GM19397 (cell line): ENCODE results near the gene DDTL.
"Not testable (repeated sequence)": the region's sequence is repeated elsewhere in the genome, so short reads cannot be mapped to it uniquely, and the experiment has no call there.

Experiments used
- ATAC-seq: cut with Tn5 transposase; IDR thresholded peaks from one replicate; pipeline ENCODE4 v1.9.1; 2021; ENCODE audit warnings: mild to moderate bottlenecking, moderate library complexity; ENCODE audit not compliant: unreplicated experiment

Gene DDTL

DNA sequence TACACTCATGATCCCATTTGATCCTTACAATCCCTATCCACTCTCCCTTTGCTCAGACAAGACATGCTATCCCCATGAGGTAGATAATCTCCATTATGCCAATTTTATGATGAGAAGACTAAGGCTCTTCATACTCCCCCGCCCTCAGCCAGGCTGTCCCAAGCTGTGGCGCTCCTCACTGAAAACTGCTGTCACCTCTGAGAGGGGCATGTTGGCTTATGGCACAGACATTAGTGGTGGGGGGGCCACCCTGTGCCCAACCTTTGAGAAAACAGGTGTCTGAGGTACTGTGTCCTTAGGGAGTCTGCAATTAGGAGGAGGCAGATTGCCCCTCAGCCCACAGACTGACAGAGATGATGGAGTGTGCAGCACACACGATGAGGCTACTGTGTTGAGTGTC is 2.4 kb downstream of the DDTL start:
- ATAC-seq, result no peak

- ATAC-seq, result no peak
Observed at GRCh38 chr22:23970201-23970641, 3.5 kb downstream of the DDTL start.

DNA sequence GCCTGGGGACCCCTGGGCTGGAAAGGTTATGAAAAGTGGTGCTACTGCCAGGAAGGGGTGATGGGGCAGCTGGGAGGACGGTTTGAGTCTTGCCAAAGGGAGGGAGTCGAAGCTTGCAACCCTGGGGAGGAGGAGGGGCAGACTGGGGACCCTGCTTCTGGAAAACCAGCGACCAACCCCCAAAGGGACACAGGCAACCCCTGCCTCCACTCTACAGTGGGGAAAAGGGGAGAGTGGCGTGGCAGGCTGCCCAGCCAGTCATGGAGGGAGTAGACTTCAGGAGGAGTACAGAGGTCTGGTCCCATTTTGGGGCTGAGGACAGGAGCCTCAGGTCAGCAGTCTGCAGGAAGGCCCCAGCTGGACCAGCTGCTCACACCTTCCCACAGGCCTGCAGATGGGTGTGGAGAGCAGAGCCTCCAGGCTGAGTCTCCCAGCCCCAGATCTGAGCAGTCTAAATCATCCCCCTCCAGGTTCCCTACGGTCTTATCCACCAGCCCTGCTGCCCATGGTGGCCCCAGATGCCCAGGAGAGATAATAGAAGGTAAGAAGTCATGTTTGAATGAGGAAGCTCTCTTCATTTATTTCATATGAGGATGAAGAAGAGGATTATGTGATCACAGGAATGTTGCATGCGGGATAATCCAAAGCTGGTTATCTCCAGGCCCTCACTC is 4.3 kb downstream of the DDTL start:
- ATAC-seq, result no peak

DNA sequence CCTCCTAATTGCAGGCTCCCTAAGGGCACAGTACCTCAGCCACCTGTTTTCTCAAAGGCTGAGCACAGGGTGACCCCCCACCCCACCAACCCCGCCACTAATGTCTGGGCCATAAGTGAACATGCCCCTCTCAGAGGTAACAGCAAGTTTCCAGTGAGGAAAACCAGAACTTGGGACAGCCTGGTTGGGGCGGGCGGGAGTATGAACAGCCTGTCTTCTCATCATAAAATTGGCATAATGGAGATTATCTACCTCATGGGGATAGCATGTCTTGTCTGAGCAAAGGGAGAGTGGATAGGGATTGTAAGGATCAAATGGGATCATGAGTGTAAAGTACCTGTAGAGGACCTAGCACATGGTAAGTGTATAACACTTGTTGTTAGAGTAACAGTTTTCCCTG is 5.2 kb downstream of the DDTL start:
- not testable (repeated sequence) for ATAC-seq

DNA sequence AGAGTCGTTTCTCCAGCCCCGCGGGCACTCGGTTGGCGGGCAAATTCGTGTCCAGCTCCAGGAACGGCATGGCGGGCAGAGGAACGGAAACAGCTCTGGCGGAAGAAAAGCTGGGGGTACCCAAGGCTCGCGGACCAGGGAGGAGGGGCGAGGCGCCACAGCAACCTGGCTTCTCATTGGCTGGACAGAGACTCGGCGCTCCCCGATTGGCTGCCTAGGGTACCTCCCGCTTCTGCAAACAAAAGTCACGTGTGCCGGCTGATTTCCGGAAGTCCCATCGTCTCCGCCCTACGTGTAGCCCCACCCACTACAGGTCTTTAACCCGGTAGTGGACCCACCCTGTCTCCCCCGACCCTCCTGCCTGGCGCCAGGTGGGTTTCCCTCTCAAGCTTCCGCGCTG is 7.7 kb downstream of the DDTL start, which contains the start of gene DDT:
TSS of gene DDT (minus strand) at position 97 of the 400 bp plus-strand sequence. CDS start at position 70, 27 bp downstream.
- peak; percentile 83 for ATAC-seq

- ATAC-seq, result peak; percentile 29
Observed at GRCh38 chr22:23974836-23975352, 8.2 kb downstream of the DDTL start.

GRCh38 chr22:23977304-23977703 is 10.6 kb downstream of the DDTL start:
- ATAC-seq, result not testable (repeated sequence)

DNA sequence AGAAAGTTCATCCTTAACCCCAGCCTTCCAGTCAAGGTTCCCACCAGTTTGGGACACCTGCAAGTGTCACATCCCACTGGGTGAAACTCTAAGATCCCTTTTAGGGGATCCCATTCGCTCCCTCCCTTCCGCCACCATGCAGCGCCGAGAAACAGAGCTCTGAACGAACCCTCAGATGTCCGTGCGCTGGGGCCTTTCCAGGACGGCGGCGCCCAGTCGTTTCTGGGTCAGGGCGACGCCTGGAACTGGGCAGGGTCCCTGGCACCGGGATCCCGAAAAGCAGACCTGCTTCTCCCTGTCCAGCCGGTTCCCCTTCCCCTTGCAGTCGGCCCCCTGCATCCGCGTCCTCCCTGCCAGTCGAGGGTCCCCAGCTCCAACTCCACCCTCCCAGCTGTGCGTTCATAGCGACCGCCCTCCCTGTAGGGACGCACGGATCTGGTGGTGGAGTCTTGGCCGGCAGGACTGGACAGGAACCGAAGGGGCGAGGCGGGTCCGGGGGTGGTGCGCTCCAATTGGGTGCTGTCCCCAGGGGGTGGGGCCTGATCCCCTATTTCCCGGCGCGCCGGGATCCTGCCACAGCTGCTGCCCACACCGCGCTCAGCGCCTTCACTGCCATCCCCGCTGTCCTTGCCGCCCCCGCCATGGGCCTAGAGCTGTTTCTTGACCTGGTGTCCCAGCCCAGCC is 13.0 kb downstream of the DDTL start, which contains the start of gene GSTT2:
TSS of gene GSTT2 (plus strand) at position 578 of the 684 bp plus-strand sequence.
- not testable (repeated sequence) for ATAC-seq

DNA sequence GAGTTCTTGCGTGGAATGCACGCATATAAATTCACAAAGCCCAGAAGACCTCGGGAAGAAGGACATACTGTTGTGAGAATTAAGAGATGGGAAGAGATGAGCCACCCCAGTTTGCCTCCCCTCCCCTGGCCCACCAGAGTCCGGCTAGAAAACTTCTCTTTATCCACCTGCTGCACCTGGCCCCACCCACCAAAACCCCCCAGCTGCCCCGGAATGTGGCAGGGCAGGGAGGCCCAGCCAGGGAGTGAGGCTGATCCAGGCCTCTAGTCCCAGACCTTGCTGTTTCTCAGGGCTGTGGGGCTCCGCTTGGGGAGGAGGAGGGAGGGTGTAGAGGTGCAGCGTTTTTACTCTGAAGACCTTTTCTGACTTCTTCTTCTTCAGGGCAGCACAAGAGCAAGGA is 13.9 kb downstream of the DDTL start:
- ATAC-seq, result not testable (repeated sequence)

DNA sequence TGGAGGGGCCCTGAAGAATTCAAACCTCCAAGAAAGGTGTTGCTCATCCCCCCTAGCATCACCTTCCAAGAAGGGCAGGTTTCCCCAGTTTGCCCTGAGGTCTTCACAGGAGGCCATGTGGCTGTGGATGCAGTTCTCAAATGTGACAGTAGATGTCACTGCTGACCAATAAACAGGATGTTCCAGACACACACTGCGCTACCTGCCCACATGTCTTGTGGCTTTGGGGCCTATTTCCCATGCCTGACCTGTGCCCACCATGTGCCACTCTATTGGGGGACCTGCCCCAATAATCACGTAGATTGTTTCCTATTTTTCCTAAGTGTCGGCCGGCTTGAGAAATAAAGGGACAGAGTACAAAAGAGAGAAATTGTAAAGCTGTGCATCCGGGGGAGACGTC is 17.7 kb downstream of the DDTL start:
- ATAC-seq, result no peak

DNA sequence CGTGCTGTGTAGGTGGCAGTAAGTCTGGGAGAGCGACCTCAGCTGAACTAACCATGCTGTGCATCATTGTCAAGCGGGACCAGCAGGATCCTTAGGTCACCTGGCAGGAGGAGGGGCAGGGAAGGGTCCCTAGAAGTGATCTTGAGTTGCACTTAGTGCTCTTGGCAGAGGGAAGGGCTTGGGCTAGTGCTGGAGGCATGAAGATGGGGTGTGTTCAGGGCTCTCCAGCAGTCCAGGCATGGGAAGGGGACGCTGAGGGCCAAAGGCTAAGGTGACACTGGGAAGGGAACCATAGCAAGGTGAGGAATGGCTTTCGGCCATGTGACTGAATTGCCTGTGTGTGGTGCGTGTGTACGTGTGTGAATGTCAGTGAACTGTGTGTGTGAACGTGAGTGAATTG is 19.4 kb downstream of the DDTL start:
- ATAC-seq, result not testable (repeated sequence)

DNA sequence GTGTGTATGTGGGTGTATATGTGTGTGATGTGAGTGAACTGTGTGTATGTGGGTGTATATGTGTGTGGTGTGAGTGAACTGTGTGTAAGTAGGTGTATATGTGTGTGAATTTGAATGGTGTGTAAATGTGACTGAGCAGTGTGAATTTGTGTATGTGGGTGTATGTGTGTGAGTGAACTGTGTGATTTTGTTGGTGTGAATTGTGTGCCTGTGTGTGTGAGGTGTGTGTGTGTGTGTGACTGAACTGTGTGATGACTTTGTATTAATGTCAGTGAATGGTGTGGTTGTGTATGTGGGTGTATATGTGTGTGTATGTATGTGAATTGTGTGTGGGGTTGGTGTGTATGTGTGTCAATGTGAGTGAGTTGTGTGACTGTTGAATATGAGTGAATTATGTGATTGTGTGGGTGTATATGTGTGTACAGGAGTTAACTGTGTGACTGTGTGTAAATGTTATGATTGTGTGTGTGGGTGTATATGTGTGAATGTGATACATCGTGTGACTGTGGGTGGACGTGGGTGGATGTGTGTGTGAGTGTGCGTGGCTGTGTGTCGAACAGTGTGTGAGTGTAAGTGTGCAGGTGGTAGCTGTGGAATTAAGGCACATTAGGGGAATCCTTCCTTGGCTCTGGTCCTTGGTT is 20.0 kb downstream of the DDTL start:
- not testable (repeated sequence) for ATAC-seq

DNA sequence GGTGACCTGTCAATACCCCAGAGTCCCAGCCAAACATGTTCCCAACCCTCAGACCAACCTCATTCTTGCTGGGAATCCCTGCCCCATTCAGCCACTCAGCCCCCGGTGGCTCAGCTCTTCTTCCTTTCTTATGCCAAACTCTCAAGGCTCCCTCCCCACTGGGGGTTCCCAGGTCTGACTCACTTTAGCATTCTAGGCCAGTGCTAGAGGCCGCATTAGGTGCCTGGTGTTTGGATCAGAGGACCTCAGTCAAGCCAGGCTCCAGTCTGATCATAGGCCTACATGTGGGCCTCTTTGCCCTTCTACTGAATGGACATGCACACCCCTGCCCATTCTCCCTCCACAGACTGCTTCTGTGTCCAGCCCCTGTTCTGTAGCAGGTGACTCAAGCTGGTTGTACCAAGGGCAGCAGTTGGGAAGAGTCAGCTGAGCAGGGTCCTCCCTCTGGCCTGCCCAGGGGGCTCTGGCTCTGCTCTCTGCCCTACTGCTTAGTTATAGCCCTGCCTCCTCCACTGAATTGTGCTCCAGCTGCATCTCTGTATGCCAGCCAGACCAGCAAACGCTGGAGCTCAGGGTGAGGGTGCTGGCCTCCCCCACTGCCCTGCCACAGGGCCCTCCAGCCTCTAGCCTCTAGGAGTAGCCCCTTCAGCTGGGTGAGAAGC is 23.0 kb downstream of the DDTL start:
- not testable (repeated sequence) for ATAC-seq

DNA sequence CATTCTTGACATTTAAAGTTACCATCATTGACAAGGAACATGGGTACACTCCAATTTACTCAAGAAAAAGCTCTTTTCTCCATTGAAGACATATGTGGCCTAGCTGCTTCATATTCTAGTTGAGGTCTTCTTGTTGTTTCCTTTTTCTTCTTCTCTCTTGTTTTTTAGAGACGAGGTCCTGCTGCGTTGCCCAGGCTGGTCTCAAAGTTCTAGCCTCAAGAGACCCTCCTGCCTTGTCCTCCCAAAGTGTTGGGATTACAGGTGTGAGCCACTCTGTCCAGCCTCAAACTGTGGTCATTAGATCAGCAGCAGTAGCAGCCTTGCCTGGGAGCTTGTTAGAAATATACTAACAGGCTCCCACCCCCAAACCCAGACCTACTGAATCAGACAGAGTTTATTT is 26.4 kb downstream of the DDTL start:
- not testable (repeated sequence) for ATAC-seq

- ATAC-seq, result not testable (repeated sequence)
Observed at GRCh38 chr22:23993581-23994177, 27.0 kb downstream of the DDTL start.

- ATAC-seq, result no peak
Observed at GRCh38 chr22:23997092-23997491, 30.4 kb downstream of the DDTL start.

DNA sequence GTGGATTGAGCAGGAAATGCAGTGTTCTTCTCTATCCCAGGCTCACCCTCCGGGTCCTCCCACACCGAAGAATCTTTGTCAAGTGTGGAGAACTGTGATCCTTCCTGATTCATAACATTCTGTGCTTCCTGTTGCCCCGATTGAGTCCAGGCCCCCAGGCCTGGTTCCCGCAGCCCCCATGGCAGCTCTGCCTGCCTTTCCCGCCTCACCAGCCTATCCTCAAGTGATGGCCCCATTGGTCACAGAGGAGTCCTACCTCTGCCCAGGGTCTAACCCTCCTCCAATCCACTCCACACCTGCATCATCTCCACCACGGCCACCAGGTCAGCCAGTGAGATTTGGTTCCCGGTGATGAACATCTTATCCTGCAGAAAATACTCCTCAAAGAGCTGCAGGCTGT is 33.1 kb downstream of the DDTL start:
- ATAC-seq, result not testable (repeated sequence)

GRCh38 chr22:24001314-24001713 is 34.6 kb downstream of the DDTL start:
- no peak for ATAC-seq

DNA sequence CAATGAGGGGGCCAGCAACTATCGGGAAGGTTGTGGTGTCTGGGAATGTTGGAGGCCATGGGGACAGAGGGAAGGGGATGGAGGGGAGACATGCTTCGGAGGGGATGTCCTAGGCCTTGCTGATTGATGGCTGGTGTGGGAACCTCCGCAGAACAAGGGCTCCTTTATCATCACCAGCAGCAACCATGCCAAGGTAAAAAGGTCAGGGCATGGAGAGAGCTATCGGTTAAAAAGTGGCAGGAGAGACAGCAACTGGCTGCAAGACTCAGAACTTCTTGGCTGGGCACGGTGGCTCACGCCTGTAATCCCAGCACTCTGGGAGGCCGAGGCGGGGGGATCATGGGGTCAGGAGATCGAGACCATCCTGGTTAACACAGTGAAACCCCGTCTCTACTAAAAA is 35.6 kb downstream of the DDTL start:
- ATAC-seq, result no peak

GRCh38 chr22:24002851-24003250 is 36.2 kb downstream of the DDTL start:
- ATAC-seq, result no peak

DNA sequence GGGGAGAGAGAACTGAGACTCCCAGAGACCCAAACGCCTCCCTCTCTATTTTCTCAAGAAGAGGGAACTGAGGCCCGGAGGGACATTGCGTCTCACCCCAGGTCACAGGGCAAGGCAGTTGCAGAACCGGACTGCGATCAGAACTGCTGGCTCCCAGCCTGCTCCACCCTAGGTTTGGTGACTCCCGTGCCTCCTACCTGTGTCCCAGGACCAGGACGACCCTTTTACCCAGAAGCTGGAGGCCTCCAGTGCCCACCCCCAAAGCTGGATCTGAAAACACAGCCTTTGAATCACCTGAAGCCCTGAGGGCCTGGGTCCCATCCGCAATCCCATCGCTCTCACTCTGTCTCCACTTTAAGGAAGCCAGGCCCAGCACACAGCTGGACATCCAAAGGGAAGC is 37.2 kb downstream of the DDTL start:
- ATAC-seq, result no peak
